ENCODE measurements around the gene SH3PXD2A. TPM values are rescaled to one million over a fixed set of nuclear protein-coding genes. Genes with fewer than 3 reads are reported as not detected.
"Not testable (repeated sequence)": the region's sequence is repeated elsewhere in the genome, so short reads cannot be mapped to it uniquely, and the experiment has no call there.

The SH3PXD2A gene
- total RNA-seq, 2 experiments from 2014 or later = 6.7 to 7.7 TPM

DNA sequence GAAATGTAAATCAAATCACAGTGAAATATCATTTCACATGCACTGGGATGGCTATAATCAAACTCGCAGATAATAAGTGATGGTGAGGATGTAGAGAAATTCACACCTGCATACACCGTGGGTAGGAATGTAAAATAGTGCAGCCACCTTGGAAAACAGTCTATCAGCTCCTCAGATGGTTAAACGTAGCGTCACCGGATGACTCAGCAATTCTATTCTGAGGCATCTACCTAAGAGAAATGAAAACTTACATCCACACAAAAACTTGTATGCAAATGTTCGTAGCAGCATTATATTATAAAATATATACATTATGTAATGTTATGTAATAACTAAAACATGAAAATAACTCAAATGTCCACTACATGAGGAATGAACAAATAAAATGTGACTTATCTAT lies 38.9 kb downstream of the SH3PXD2A start:
- Mint-ChIP-seq H3K4me3 (no peak overlapping the region), H3K27me3 (peaks cover 11% of the 10 kb centered on the region), H3K9me3 (ENCODE audit: low read depth) (no peaks in the 10 kb centered on the region), H3K4me1 (no peaks in the 10 kb centered on the region), H3K27ac (no peak overlapping the region), H3K36me3 (ENCODE audit: low read depth) (no peaks in the 10 kb centered on the region)
- ATAC-seq (no peak), DNase-seq (peak; percentile 33)
- intact Hi-C loops (cut with DNase I, micrococcal nuclease) = no loop called here
- ChIA-PET POLR2A (no interaction called here), CTCF (no interaction called here)

- no peak overlapping the region for H3K4me3 Mint-ChIP-seq
- intact Hi-C loops (cut with DNase I, micrococcal nuclease) = no loop called here
- H3K27ac Mint-ChIP-seq = no peak overlapping the region
- H3K27me3 Mint-ChIP-seq = peaks cover 9% of the 10 kb centered on the region
- H3K4me1 Mint-ChIP-seq = no peaks in the 10 kb centered on the region
- no peaks in the 10 kb centered on the region for H3K36me3 Mint-ChIP-seq (ENCODE audit: low read depth)
- H3K9me3 Mint-ChIP-seq (ENCODE audit: low read depth) = no peaks in the 10 kb centered on the region
- DNase-seq = no peak
- ChIA-PET CTCF (interaction anchor here (1.3 to 2.0 kb wide), 3 partner anchors 14 to 102 kb away, joined by 3 to 11 read pairs (median 6); partner anchors contain the start of gene SH3PXD2A), POLR2A (no interaction called here)
- ATAC-seq = no peak
These were observed 40.6 kb downstream of the SH3PXD2A start for GRCh38 chr10:103814626-103815370.

- Mint-ChIP-seq H3K4me3 (no peak overlapping the region), H3K4me1 (no peaks in the 10 kb centered on the region), H3K27me3 (peaks cover 2% of the 10 kb centered on the region), H3K9me3 (ENCODE audit: low read depth) (no peaks in the 10 kb centered on the region), H3K36me3 (ENCODE audit: low read depth) (no peaks in the 10 kb centered on the region), H3K27ac (no peak overlapping the region)
- intact Hi-C loops (cut with DNase I, micrococcal nuclease) = no loop called here
- CTCF ChIA-PET = interaction anchor here (1.3 to 2.0 kb wide), 3 partner anchors 13 to 101 kb away, joined by 3 to 11 read pairs (median 6); partner anchors contain the start of gene SH3PXD2A
- POLR2A ChIA-PET = no interaction called here
- ATAC-seq (no peak), DNase-seq (no peak)
These were observed 41.3 kb downstream of the SH3PXD2A start for GRCh38 chr10:103814105-103814504.

DNA sequence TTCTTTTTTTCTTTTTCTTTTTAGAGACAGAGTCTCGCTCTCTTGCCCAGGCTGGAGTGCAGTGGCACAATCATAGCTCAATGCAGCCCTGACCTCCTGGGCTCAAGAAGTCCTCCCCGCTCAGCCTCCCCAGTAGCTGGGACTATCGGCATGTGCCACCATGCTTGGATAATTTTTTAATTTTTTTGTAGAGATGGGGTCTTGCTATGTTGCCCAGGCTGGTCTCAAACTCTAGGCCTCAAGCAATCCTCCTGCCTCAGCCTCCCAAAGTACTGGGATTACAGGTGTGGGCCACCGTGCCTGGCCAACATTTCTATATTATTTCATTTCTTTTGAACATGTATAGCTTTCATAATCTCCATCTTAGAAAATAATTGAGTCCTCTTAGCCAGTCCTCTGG lies 42.1 kb downstream of the SH3PXD2A start:
- intact Hi-C loops (cut with DNase I, micrococcal nuclease); H3K9me3 Mint-ChIP-seq (ENCODE audit: low read depth); H3K4me1 Mint-ChIP-seq; H3K27me3 Mint-ChIP-seq; ATAC-seq; H3K4me3 Mint-ChIP-seq; DNase-seq; H3K27ac Mint-ChIP-seq; H3K36me3 Mint-ChIP-seq (ENCODE audit: low read depth): not testable (repeated sequence)
- CTCF ChIA-PET = interaction anchor here (1.0 kb wide), 1 partner anchor 45 kb away, joined by 3 read pairs; no protein-coding TSS in a partner anchor
- POLR2A ChIA-PET = interaction anchor here (0.6 kb wide), 1 partner anchor 104 kb away, joined by 5 read pairs; no protein-coding TSS in a partner anchor

GRCh38 chr10:103812432-103812831 lies 42.9 kb downstream of the SH3PXD2A start:
- no peaks in the 10 kb centered on the region for H3K4me1 Mint-ChIP-seq
- H3K4me3 Mint-ChIP-seq = no peak overlapping the region
- ATAC-seq (no peak), DNase-seq (no peak)
- no peaks in the 10 kb centered on the region for H3K36me3 Mint-ChIP-seq (ENCODE audit: low read depth)
- ChIA-PET POLR2A (no interaction called here), CTCF (interaction anchor here (1.0 kb wide), 1 partner anchor 45 kb away, joined by 3 read pairs; no protein-coding TSS in a partner anchor)
- intact Hi-C loops (cut with DNase I, micrococcal nuclease) = no loop called here
- H3K27me3 Mint-ChIP-seq = peaks cover 1% of the 10 kb centered on the region
- no peaks in the 10 kb centered on the region for H3K9me3 Mint-ChIP-seq (ENCODE audit: low read depth)
- H3K27ac Mint-ChIP-seq = no peak overlapping the region

DNA sequence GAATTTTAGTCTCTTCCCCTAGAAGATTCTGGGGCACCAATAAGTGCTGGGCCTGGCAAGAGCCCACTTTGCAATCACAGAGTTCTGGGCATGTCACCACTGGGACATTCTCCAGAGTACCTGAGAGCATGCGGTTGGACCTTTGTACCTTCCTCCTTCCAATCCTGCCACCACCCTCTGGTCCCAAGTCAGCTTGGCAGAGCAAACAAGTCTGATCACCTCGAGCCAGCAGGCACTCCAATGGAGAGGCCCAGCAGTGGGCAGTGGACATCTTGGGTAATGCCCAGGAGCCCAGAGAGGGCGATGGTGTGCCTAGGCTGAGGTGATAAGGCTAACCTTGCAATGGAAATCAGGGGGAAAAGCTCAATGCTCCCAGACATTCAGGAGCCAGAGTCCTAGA lies 43.4 kb downstream of the SH3PXD2A start:
- Mint-ChIP-seq H3K4me1 (no peaks in the 10 kb centered on the region), H3K4me3 (no peak overlapping the region), H3K27ac (no peak overlapping the region), H3K36me3 (ENCODE audit: low read depth) (no peaks in the 10 kb centered on the region), H3K9me3 (ENCODE audit: low read depth) (no peaks in the 10 kb centered on the region), H3K27me3 (peaks cover 1% of the 10 kb centered on the region)
- intact Hi-C loops (cut with DNase I, micrococcal nuclease) = no loop called here
- ATAC-seq = no peak
- ChIA-PET CTCF (interaction anchor here (1.0 kb wide), 1 partner anchor 46 kb away, joined by 3 read pairs; no protein-coding TSS in a partner anchor), POLR2A (no interaction called here)
- DNase-seq = no peak

- intact Hi-C loops (cut with DNase I, micrococcal nuclease) = no loop called here
- DNase-seq (no peak), ATAC-seq (no peak)
- CTCF ChIA-PET = interaction anchor here (0.6 kb wide), 1 partner anchor 999 kb away, joined by 3 read pairs; no protein-coding TSS in a partner anchor
- POLR2A ChIA-PET = no interaction called here
- Mint-ChIP-seq H3K36me3 (ENCODE audit: low read depth) (no peaks in the 10 kb centered on the region), H3K27me3 (peaks cover 1% of the 10 kb centered on the region), H3K27ac (no peak overlapping the region), H3K4me1 (no peaks in the 10 kb centered on the region), H3K9me3 (ENCODE audit: low read depth) (no peaks in the 10 kb centered on the region), H3K4me3 (no peak overlapping the region)
These were observed 43.9 kb downstream of the SH3PXD2A start for GRCh38 chr10:103811463-103811862.

GRCh38 chr10:103808780-103809179 lies 46.6 kb downstream of the SH3PXD2A start:
- no peaks in the 10 kb centered on the region for H3K9me3 Mint-ChIP-seq (ENCODE audit: low read depth)

DNA sequence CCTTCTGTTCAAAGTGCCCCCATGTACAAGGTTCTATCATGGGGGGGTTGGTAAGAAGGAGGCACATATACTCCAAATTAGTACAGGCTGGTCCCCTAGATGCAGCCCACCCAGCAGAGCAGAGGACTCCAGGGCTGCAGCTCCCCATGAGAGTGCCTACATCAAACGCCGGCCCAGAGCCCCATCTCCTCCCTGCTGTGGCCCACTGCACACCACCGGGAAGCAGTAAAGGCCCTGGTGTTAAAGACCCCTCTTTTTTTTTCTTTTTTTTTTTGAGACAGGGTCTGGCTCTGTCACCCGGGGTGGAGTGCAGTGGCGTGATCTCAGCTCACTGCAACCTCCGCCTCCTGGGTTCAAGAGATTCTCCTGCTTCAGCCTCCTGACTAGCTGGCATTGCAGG lies 47.4 kb downstream of the SH3PXD2A start:
- Mint-ChIP-seq H3K4me1 (peaks cover 11% of the 10 kb centered on the region), H3K36me3 (ENCODE audit: low read depth) (no peaks in the 10 kb centered on the region)
- CTCF ChIA-PET = interaction anchor here (0.9 kb wide), 1 partner anchor 46 kb away, joined by 3 read pairs; no protein-coding TSS in a partner anchor

More at GRCh38 chr10:103808780-103809179, 46.6 kb downstream of the SH3PXD2A start:
- Mint-ChIP-seq H3K4me1 (peaks cover 8% of the 10 kb centered on the region), H3K36me3 (ENCODE audit: low read depth) (no peaks in the 10 kb centered on the region), H3K27me3 (no peaks in the 10 kb centered on the region), H3K4me3 (no peak overlapping the region), H3K27ac (no peak overlapping the region)
- ATAC-seq (no peak), DNase-seq (no peak)
- ChIA-PET POLR2A (no interaction called here), CTCF (no interaction called here)
- intact Hi-C loops (cut with DNase I, micrococcal nuclease) = no loop called here

DNA sequence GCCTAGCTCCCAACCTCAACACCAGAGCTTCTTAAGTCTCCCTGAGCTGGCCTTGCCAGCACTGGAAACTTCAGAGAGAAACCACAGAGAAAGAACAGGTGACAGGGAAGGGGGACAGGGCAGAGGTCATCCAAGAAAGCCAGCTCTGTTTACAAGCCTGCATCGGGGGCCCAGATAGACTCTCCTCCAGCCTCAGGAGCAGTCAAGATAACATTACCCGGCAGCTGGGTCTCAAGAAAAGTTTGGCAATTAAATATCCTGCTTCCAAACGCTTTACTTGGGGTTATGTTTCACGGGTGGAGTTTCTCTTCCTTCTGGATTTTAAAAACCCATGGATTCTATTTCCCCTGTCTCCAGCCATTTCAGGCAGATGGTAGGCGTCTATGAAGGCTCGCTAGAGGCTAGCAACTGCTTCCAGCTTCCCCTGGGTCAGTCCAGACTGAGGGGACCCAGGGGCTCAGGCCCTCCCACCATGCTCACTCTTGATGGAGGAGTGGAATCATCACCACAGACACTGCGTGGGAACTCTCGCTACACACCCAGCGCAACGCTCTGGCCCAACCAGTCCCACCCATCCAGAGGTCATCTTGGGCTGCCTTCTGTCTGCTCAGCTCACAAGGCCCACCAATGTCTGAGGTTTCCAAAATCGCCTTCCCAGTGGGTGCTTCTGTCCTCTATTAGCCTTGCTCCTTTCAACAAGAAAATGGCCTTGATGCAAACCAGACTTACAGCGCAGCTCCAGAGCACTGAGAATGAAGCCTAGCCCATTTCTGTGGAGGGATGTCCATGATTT lies 48.8 kb downstream of the SH3PXD2A start:
- intact Hi-C loops (cut with DNase I, micrococcal nuclease) = no loop called here
- ATAC-seq = no peak
- no peak overlapping the region for H3K27ac Mint-ChIP-seq
- ChIA-PET CTCF (interaction anchor here (0.8 to 1.6 kb wide), 2 partner anchors 91 to 94 kb away, joined by 3 to 4 read pairs; no protein-coding TSS in a partner anchor), POLR2A (no interaction called here)
- no peaks in the 10 kb centered on the region for H3K9me3 Mint-ChIP-seq (ENCODE audit: low read depth)
- H3K4me3 Mint-ChIP-seq = no peak overlapping the region
- H3K36me3 Mint-ChIP-seq (ENCODE audit: low read depth) = no peaks in the 10 kb centered on the region
- H3K27me3 Mint-ChIP-seq = no peaks in the 10 kb centered on the region
- peaks cover 11% of the 10 kb centered on the region for H3K4me1 Mint-ChIP-seq
- DNase-seq = no peak

More for the DNA sequence above, 47.4 kb downstream of the SH3PXD2A start:
- ATAC-seq = no peak
- Mint-ChIP-seq H3K4me3 (no peak overlapping the region), H3K27ac (no peak overlapping the region), H3K9me3 (ENCODE audit: low read depth) (no peaks in the 10 kb centered on the region), H3K27me3 (no peaks in the 10 kb centered on the region)
- POLR2A ChIA-PET = no interaction called here
- DNase-seq = no peak
- intact Hi-C loops (cut with DNase I, micrococcal nuclease) = no loop called here

DNA sequence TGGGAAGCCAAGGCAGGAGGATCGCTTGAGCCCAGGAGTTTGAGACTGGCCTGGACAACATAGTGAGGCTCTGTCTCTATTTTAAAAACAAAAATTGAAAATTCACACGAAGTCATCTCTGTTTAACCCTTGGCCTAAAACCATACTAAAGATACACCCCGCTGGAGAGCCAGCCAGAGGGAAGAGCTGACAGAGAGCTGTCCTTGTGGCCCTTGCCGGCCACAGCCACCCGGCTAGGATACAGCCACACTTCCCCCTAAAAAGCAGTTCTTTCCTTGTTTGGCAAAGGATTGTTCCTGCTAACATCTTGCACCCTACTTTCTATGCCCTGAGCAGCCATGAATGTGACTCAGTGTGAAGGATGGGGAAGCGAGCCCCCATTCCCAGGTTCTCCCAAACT lies 49.6 kb downstream of the SH3PXD2A start:
- POLR2A ChIA-PET = no interaction called here
- Mint-ChIP-seq H3K27ac (no peak overlapping the region), H3K4me1 (peaks cover 15% of the 10 kb centered on the region), H3K9me3 (ENCODE audit: low read depth) (no peaks in the 10 kb centered on the region), H3K27me3 (no peaks in the 10 kb centered on the region), H3K36me3 (ENCODE audit: low read depth) (no peaks in the 10 kb centered on the region), H3K4me3 (no peak overlapping the region)
- ATAC-seq = no peak
- intact Hi-C loops (cut with DNase I, micrococcal nuclease) = no loop called here
- CTCF ChIA-PET = no interaction called here
- no peak for DNase-seq

Data from activated CD4-positive, alpha-beta T cell treated with anti-CD3 and anti-CD28 coated beads for 36 hours (primary cell).